B cell (primary cell): Measurements from ENCODE around the gene OLIG3. TPM values are rescaled to one million over a fixed set of nuclear protein-coding genes. Genes with fewer than 3 reads are reported as not detected.

Source experiments
- ATAC-seq: fragments of 200-7000 bp; cut with Tn5 transposase; one replicate; pipeline ENCODE4 v1.10.0; 2021; ENCODE audit warnings: low read depth, mild to moderate bottlenecking, moderate number of reproducible peaks, moderate library complexity
- CTCF ChIA-PET: fragments of 350-600 bp; sonication (Branson Sonifier 250); formaldehyde crosslinking; loops from one replicate; lab custom pipeline; 2021; ENCODE audit warnings: antibody characterized with exemption, inconsistent platforms; lab: Charles Lee
- POLR2A ChIA-PET: fragments of 350-600 bp; sonication (Branson Sonifier 250); formaldehyde crosslinking; loops from one replicate; lab custom pipeline; 2021; ENCODE audit warnings: antibody characterized with exemption; lab: Charles Lee
- DNase-seq: peaks from one replicate; pipeline ENCODE4 v3.0.0; 2013
- H2AFZ ChIP-seq: 2 replicates; pipeline ENCODE4 v1.6.1; 2012; ENCODE audit warnings: mild to moderate bottlenecking, low read depth, low read length; ENCODE audit not compliant: insufficient read depth, poor library complexity, severe bottlenecking
- H3K27ac ChIP-seq, 2 donors: 1 replicate in 1 of 2; 2 replicates in 1 of 2; pipeline ENCODE4 v1.5.1; 2012 to 2013; ENCODE audit warnings: low read length in 2 of 2, mild to moderate bottlenecking in 2 of 2, moderate library complexity in 1 of 2
- H3K27me3 ChIP-seq, 4 experiments: fragments of 200-600 bp in 1 of 4; sonication (generic) in 1 of 4; replicated peaks in 1 of 4; 1 replicate in 2 of 4; 2 replicates in 2 of 4; pipeline versions ENCODE4 v1.6.1 to v1.7.0; 2013 to 2016; ENCODE audit warnings: low read length in 3 of 4, mild to moderate bottlenecking in 2 of 4, mixed read lengths in 1 of 4, moderate library complexity in 1 of 4; ENCODE audit not compliant: insufficient read depth in 4 of 4, control insufficient read depth in 3 of 4; ENCODE audit errors: control extremely low read depth in 1 of 4
- H3K36me3 ChIP-seq, 2 experiments: replicated peaks in 1 of 2; 1 replicate in 1 of 2; 2 replicates in 1 of 2; pipeline versions ENCODE4 v1.6.1 to v1.7.1; 2013; ENCODE audit warnings: low read length in 1 of 2; ENCODE audit not compliant: insufficient read depth in 2 of 2, control insufficient read depth in 1 of 2; ENCODE audit errors: control extremely low read depth in 1 of 2, extremely low read depth in 1 of 2
- H3K4me1 ChIP-seq, 2 donors: fragments of 200-600 bp in 1 of 2; sonication (generic) in 1 of 2; 1 replicate in 1 of 2; 2 replicates in 1 of 2; pipeline versions ENCODE4 v1.5.1 to v1.6.1; 2013 to 2017; ENCODE audit warnings: low read length in 2 of 2; ENCODE audit not compliant: control insufficient read depth in 2 of 2, insufficient read depth in 2 of 2
- H3K4me2 ChIP-seq: replicated peaks from 2 replicates; pipeline ENCODE3; 2012; ENCODE audit warnings: mild to moderate bottlenecking, low read depth, low read length; ENCODE audit not compliant: poor library complexity, severe bottlenecking
- H3K4me3 ChIP-seq, 5 experiments: fragments of 200-600 bp in 1 of 5; sonication (generic) in 1 of 5; 1 replicate in 3 of 5; 2 replicates in 2 of 5; pipeline versions ENCODE4 v1.5.1 to v1.7.0; 2011 to 2016; ENCODE audit warnings: low read length in 4 of 5, mild to moderate bottlenecking in 4 of 5, low read depth in 2 of 5, control low read depth in 1 of 5, moderate library complexity in 1 of 5; ENCODE audit not compliant: insufficient read depth in 1 of 5; ENCODE audit errors: control extremely low read depth in 1 of 5, extremely low read depth in 1 of 5
- H3K79me2 ChIP-seq: fragments of 200-600 bp; sonication (generic); one replicate; pipeline ENCODE4 v1.6.0; 2016; ENCODE audit warnings: low read length; ENCODE audit not compliant: control insufficient read depth, insufficient read depth
- H3K9ac ChIP-seq: fragments of 200-600 bp; sonication (generic); 2 replicates; pipeline ENCODE4 v1.6.1; 2017; ENCODE audit warnings: mild to moderate bottlenecking, low read length, moderate library complexity
- H3K9me3 ChIP-seq, 3 donors: one replicate each; pipeline versions ENCODE4 v1.6.1 to v1.7.1; 2013; ENCODE audit warnings: low read length in 2 of 3; ENCODE audit not compliant: control insufficient read depth in 2 of 3, insufficient read depth in 1 of 3; ENCODE audit errors: control extremely low read depth in 1 of 3
- H4K20me1 ChIP-seq: 2 replicates; pipeline ENCODE4 v1.6.0; 2012; ENCODE audit warnings: mild to moderate bottlenecking, low read length; ENCODE audit not compliant: insufficient read depth, control insufficient read depth, poor library complexity, severe bottlenecking
- H3K27ac Mint-ChIP-seq: one replicate; pipeline ENCODE4 v1.8.0; 2021; ENCODE audit warnings: mixed read lengths
- H3K27me3 Mint-ChIP-seq: one replicate; pipeline ENCODE4 v1.8.0; 2021; ENCODE audit warnings: mixed read lengths
- H3K4me1 Mint-ChIP-seq: one replicate; pipeline ENCODE4 v1.8.0; 2021; ENCODE audit warnings: mixed read lengths
- H3K4me3 Mint-ChIP-seq: one replicate; pipeline ENCODE4 v1.8.0; 2021; ENCODE audit warnings: mixed read lengths
- H3K9me3 Mint-ChIP-seq: one replicate; pipeline ENCODE4 v1.8.0; 2022; ENCODE audit warnings: mixed read lengths; ENCODE audit not compliant: insufficient read depth
- EZH2 ChIP-seq: IDR thresholded peaks from 2 replicates; pipeline ENCODE4 v1.6.1; 2012; ENCODE audit warnings: borderline replicate concordance, low read depth, mild to moderate bottlenecking, moderate library complexity, low read length; ENCODE audit not compliant: insufficient read depth, poor library complexity, severe bottlenecking
- WGBS: methylation state at CpG from one replicate; pipeline ENCODE4 v1.1.5; 2013; ENCODE audit warnings: missing lambda C conversion rate; ENCODE audit not compliant: insufficient coverage; 5-methylcytosine and 5-hydroxymethylcytosine counted together
- intact Hi-C: fragments of 100-400 bp; cut with micrococcal nuclease; formaldehyde crosslinking; loops from one replicate; pipeline ENCODE4 v1.10.0; 2022
- polyA plus RNA-seq: library from polyadenylated mRNA; depleted of rRNA; stranded (reverse); fragments of >200 nt; gene quantifications from 2 replicates; pipeline ENCODE4 v1.2.3, GENCODE V29; 2012
- total RNA-seq, 2 donors: library from RNA; stranded (reverse); fragments of 120-200 nt in 1 of 2; gene quantifications; 1 replicate in 1 of 2; 2 replicates in 1 of 2; pipeline versions ENCODE4 v1.2.3 to v1.2.4, GENCODE V29; 2013 to 2022
- TF ChIP-seq, protein P1 (sequence below): fragments of 200-600 bp; IDR thresholded peaks from one replicate; pipeline ENCODE4 v1.8.0; 2022; ENCODE audit warnings: antibody characterized with exemption, mild to moderate bottlenecking

OLIG3 gene
- total and polyA plus RNA-seq, 2 donors (not counting 1 experiment from before 2014, with no cell fraction given): not detected

DNA sequence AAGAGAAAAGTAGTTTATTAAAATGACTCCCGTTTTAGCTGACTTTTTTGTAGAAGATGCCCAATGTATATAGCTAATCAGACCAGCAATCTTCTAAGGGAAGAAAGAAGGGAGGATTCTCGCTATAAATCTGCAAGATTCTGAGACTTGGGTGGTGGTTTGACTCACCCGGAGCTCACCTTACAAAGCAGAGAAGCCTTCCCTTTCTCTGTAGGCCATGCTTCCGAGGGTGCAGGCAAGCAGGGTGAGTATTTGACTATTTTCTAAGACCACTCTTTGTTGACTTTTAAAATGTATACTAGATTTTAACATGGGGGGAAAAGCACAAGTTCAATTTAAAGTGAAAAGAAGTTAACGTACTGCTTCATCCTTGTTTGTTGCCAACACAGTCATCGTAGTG is 2.7 kb downstream of the OLIG3 start:
- Mint-ChIP-seq H3K27me3 (peaks cover 81% of the 10 kb centered on the region), H3K9me3 (no peaks in the 10 kb centered on the region), H3K27ac (no peak overlapping the region), H3K4me3 (no peak overlapping the region), H3K4me1 (peaks cover 66% of the 10 kb centered on the region)
- no peak overlapping the region for H3K27ac ChIP-seq
- ChIA-PET CTCF (interaction anchor here (1.4 to 1.6 kb wide), 2 partner anchors 11 to 149 kb away, joined by 4 to 5 read pairs; no protein-coding TSS in a partner anchor), POLR2A (no interaction called here)
- H3K9ac ChIP-seq: no peak overlapping the region
- H3K9me3 ChIP-seq: peaks cover 0 to 73% (median 27%) of the 10 kb centered on the region in 3 donors
- H3K27me3 ChIP-seq: peaks cover 8 to 99% (median 88%) of the 10 kb centered on the region in 4 experiments
- intact Hi-C loops: loop anchor here (5.0 kb wide), 1 partner anchor 414 kb away; no protein-coding TSS in a partner anchor
- H2AFZ ChIP-seq: no peak overlapping the region
- DNase-seq (no peak), ATAC-seq (no peak)
- no peaks in the 10 kb centered on the region for H3K36me3 ChIP-seq
- H3K79me2 ChIP-seq: no peaks in the 10 kb centered on the region
- TF ChIP-seq EZH2: peak; percentile 2
- TF ChIP-seq, protein P1, sequence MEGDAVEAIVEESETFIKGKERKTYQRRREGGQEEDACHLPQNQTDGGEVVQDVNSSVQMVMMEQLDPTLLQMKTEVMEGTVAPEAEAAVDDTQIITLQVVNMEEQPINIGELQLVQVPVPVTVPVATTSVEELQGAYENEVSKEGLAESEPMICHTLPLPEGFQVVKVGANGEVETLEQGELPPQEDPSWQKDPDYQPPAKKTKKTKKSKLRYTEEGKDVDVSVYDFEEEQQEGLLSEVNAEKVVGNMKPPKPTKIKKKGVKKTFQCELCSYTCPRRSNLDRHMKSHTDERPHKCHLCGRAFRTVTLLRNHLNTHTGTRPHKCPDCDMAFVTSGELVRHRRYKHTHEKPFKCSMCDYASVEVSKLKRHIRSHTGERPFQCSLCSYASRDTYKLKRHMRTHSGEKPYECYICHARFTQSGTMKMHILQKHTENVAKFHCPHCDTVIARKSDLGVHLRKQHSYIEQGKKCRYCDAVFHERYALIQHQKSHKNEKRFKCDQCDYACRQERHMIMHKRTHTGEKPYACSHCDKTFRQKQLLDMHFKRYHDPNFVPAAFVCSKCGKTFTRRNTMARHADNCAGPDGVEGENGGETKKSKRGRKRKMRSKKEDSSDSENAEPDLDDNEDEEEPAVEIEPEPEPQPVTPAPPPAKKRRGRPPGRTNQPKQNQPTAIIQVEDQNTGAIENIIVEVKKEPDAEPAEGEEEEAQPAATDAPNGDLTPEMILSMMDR: no peak
- H4K20me1 ChIP-seq: no peaks in the 10 kb centered on the region
- WGBS: no CpG with 5 or more reads among the region's 6 CpGs
- no peak overlapping the region for H3K4me3 ChIP-seq
- H3K4me2 ChIP-seq: no peak overlapping the region
- peaks cover 69 to 79% of the 10 kb centered on the region in 2 donors for H3K4me1 ChIP-seq

DNA sequence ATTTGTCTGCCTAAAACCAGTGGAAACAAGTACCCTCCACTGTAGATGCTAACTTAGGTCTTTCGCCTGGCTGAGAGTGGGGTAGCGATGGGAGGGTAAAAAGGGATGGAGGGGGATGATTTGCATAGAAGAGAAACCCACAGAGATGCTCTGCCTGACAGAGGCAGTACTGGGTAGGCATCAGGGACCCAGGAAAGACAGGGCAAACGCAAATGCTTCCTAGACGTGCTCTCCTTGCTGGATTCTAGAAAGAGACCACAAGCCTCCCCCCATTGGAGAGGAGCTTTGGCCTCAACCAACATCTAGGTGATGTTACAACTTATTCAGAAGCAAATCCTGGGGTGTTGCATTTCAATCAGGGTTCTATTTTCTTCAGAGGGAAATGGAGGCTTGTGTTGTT is 3.2 kb downstream of the OLIG3 start:
- Mint-ChIP-seq H3K27ac (no peak overlapping the region), H3K9me3 (no peaks in the 10 kb centered on the region), H3K27me3 (peaks cover 81% of the 10 kb centered on the region), H3K4me3 (no peak overlapping the region), H3K4me1 (peaks cover 61% of the 10 kb centered on the region)
- Histone ChIP-seq H3K4me1 (peaks cover 64 to 74% of the 10 kb centered on the region in 2 donors), H4K20me1 (no peaks in the 10 kb centered on the region), H3K4me2 (no peak overlapping the region), H3K27ac (no peak overlapping the region), H3K9ac (no peak overlapping the region), H3K9me3 (peaks cover 0 to 67% (median 27%) of the 10 kb centered on the region in 3 donors), H3K4me3 (no peak overlapping the region), H2AFZ (no peak overlapping the region), H3K79me2 (no peaks in the 10 kb centered on the region), H3K27me3 (peaks cover 6 to 98% (median 87%) of the 10 kb centered on the region in 4 experiments), H3K36me3 (no peaks in the 10 kb centered on the region)
- DNase-seq (peak; percentile 12), ATAC-seq (no peak)
- ChIA-PET POLR2A (no interaction called here), CTCF (interaction anchor here (1.1 to 1.6 kb wide), 3 partner anchors 10 to 148 kb away, joined by 4 to 5 read pairs (median 4); no protein-coding TSS in a partner anchor)
- intact Hi-C loops: loop anchor here (5.0 kb wide), 1 partner anchor 414 kb away; no protein-coding TSS in a partner anchor
- WGBS: 60% methylated on average over 1 of the region's 4 CpGs
- TF ChIP-seq, protein P1: no peak
- TF ChIP-seq EZH2: peak; percentile 24
